Panc1 (cell line): ENCODE measurements around the gene LMO1. TPM values are rescaled to one million over a fixed set of nuclear protein-coding genes. Genes with fewer than 3 reads are reported as not detected.
A peak's percentile ranks its signal among the peaks of the same experiment; 100 is the strongest.

Experiments used
- ATAC-seq: fragments of 200-7000 bp; cut with Tn5 transposase; 2 replicates; pipeline ENCODE4 v1.9.1; 2020; ENCODE audit warnings: mild to moderate bottlenecking, moderate library complexity
- BruUV-seq: library from RNA; stranded (reverse); fragments of 400-500 nt; replicated peaks from 2 replicates; lab custom pipeline; 2021; lab: Mats Ljungman, UMichigan
- CTCF ChIA-PET: fragments of 300-600 bp; sonication (Branson Sonifier 250); formaldehyde crosslinking; loops from one replicate; lab custom pipeline; 2022; ENCODE audit warnings: antibody characterized with exemption; lab: Charles Lee
- POLR2A ChIA-PET: fragments of 300-600 bp; sonication (Branson Sonifier 250); formaldehyde crosslinking; loops from one replicate; lab custom pipeline; 2022; ENCODE audit warnings: antibody characterized with exemption; lab: Charles Lee
- DNase-seq: peaks from one replicate; pipeline ENCODE4 v3.0.0-alpha.2; 2010; ENCODE audit warnings: low read depth, low spot score
- H3K27ac ChIP-seq: 2 replicates; pipeline ENCODE4 v1.5.1; 2011; ENCODE audit warnings: mild to moderate bottlenecking, low read length, inconsistent platforms
- H3K27me3 ChIP-seq: fragments of 200-500 bp; sonication (Bioruptor generic); 2 replicates; pipeline ENCODE4 v1.6.0; 2014; ENCODE audit warnings: low read length, inconsistent platforms; ENCODE audit not compliant: control insufficient read depth, insufficient read depth
- H3K36me3 ChIP-seq: fragments of 200-500 bp; sonication (Bioruptor generic); 2 replicates; pipeline ENCODE4 v1.5.1; 2014; ENCODE audit warnings: inconsistent platforms, mild to moderate bottlenecking, low read length, moderate library complexity; ENCODE audit not compliant: control insufficient read depth, insufficient read depth
- H3K4me1 ChIP-seq: 2 replicates; pipeline ENCODE4 v1.5.1; 2011; ENCODE audit warnings: inconsistent platforms, mild to moderate bottlenecking, low read length, moderate library complexity; ENCODE audit not compliant: control insufficient read depth, insufficient read depth
- H3K4me3 ChIP-seq, 2 experiments: 2 replicates each; pipeline ENCODE4 v1.5.1; 2011 to 2012; ENCODE audit warnings: low read depth in 2 of 2, low read length in 2 of 2, mild to moderate bottlenecking in 2 of 2, inconsistent platforms in 1 of 2, moderate library complexity in 1 of 2
- H3K9me3 ChIP-seq: fragments of 200-500 bp; sonication (Bioruptor generic); 2 replicates; pipeline ENCODE4 v1.5.1; 2014; ENCODE audit warnings: low read depth, mild to moderate bottlenecking, inconsistent platforms, low read length, moderate library complexity; ENCODE audit not compliant: control insufficient read depth, insufficient read depth
- POLR2AphosphoS5 ChIP-seq: IDR thresholded peaks from 2 replicates; pipeline ENCODE4 v1.6.1; 2012; ENCODE audit warnings: mild to moderate bottlenecking, low read depth, low read length, moderate library complexity
- SIN3A ChIP-seq: IDR thresholded peaks from 2 replicates; pipeline ENCODE4 v1.6.1; 2012; ENCODE audit warnings: low read depth, mild to moderate bottlenecking, low read length, moderate library complexity, borderline replicate concordance; ENCODE audit not compliant: insufficient read depth
- TCF7L2 ChIP-seq: IDR thresholded peaks from 2 replicates; pipeline ENCODE4 v1.6.1; 2011; ENCODE audit warnings: mild to moderate bottlenecking, low read depth, low read length, inconsistent platforms
- in situ Hi-C: cut with HindIII; loops from 2 replicates; pipeline ENCODE4 v1.10.0; 2016; ENCODE audit warnings: low sequenced_read_pairs, low pct_unique_long_range_greater_than_20kb
- intact Hi-C: fragments of 100-400 bp; cut with micrococcal nuclease; formaldehyde crosslinking; loops from one replicate; pipeline ENCODE4 v1.10.0; 2022; ENCODE audit not compliant: unreplicated experiment
- total RNA-seq: library from RNA; stranded (reverse); gene quantifications from one replicate; pipeline ENCODE4 v1.2.1, GENCODE V29; 2021; ENCODE audit not compliant: unreplicated experiment
- TF ChIP-seq, protein P1 (sequence below): fragments of 450-650 bp; IDR thresholded peaks from 2 replicates; pipeline ENCODE4 v1.5.1; 2017; ENCODE audit warnings: mild to moderate bottlenecking
- TF ChIP-seq, protein P2 (sequence below), 2 experiments: IDR thresholded peaks; 2 replicates each; pipeline ENCODE4 v1.6.1; 2011 to 2012; ENCODE audit warnings: low read depth in 2 of 2, control low read depth in 1 of 2, low read length in 1 of 2, mild to moderate bottlenecking in 1 of 2, moderate library complexity in 1 of 2; ENCODE audit not compliant: insufficient read depth in 1 of 2

Gene LMO1
- total RNA-seq, 1 experiment from 2014 or later: not detected

DNA sequence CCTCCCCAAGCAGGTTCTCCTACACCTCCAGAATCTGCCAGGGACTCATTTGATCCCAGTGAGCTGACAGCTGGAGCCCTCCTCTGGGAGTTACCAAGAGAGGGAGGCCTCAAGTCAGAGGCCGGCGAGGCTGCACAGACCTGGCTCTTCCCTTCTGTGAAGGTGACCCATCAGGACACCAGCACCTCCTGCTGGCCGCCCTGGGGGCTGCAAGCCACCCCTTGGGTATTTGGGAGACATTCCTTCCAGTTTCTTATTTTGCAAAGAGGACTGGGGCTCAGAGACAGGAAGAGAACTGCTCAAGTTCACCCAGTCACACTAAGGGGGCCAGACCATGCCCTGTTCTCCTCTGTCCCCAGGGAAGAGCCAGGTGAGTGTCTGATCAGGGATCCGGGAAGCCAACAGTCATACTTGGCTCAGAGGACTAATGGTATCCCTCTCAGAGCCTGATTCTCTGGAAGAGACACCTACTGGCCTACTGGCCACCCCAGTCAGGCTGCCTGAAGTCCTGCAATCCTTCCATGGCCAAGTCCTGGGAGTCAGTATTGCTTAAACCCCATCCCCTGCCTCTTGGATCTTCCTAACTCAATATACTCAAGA lies 54.4 kb downstream of the LMO1 start:
- Histone ChIP-seq H3K36me3 (no peaks in the 10 kb centered on the region), H3K4me1 (no peaks in the 10 kb centered on the region), H3K9me3 (no peaks in the 10 kb centered on the region), H3K4me3 (no peak overlapping the region), H3K27ac (no peak overlapping the region), H3K27me3 (peaks cover 15% of the 10 kb centered on the region)
- ChIA-PET POLR2A (no interaction called here), CTCF (no interaction called here)
- no peak for TF ChIP-seq TCF7L2
- TF ChIP-seq, protein P1, sequence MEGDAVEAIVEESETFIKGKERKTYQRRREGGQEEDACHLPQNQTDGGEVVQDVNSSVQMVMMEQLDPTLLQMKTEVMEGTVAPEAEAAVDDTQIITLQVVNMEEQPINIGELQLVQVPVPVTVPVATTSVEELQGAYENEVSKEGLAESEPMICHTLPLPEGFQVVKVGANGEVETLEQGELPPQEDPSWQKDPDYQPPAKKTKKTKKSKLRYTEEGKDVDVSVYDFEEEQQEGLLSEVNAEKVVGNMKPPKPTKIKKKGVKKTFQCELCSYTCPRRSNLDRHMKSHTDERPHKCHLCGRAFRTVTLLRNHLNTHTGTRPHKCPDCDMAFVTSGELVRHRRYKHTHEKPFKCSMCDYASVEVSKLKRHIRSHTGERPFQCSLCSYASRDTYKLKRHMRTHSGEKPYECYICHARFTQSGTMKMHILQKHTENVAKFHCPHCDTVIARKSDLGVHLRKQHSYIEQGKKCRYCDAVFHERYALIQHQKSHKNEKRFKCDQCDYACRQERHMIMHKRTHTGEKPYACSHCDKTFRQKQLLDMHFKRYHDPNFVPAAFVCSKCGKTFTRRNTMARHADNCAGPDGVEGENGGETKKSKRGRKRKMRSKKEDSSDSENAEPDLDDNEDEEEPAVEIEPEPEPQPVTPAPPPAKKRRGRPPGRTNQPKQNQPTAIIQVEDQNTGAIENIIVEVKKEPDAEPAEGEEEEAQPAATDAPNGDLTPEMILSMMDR: peak; percentile 79
- no TSS peak for BruUV-seq
- in situ Hi-C loops (no loop called here), intact Hi-C loops (no loop called here)
- DNase-seq: no peak
- ATAC-seq: no peak

DNA sequence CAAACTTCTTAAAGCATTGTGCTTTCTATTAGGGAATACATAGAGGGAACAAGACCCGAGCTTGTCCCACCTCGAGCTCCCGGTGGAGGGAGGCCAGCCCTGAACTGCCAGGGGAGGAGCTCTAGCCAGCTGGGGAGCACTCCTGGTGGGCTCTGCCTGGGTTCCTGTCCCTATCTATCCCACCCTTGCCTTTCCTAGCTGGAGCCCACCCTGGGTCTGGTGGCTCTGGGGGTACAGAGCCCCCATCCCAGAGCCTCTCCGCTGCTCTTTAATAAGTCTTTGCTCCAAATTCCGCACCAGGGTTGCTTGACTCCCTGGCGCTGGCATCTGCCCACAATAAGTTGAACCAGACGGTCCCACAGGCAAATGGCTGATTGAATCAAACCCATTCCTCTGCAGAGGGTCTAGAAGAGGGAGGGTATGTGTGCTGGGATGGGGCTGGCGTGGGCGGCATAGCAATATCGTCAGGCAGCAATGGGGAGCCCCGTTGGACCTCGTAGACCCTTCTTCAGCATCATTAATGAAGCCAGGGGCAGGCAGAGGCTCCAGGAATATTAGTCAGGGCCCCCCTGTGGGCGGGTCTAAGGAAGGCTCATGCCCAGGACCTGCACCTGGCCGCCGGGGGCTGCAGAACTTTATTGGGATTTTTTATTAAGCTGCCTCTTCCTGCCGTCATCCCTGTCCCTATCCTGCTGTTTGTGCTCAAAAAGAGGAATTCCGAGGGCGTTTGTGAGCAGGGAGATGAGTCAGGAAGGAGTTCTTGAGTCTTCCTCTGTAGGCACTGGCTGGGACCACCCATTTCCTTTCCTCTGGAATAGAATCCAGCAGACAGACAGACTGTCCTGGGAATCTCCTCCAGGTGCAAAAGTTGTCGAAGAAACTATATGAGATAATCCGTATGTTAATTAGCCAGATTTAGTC lies 56.3 kb downstream of the LMO1 start:
- TF ChIP-seq SIN3A: no peak
- no peak for TF ChIP-seq TCF7L2
- TF ChIP-seq, protein P1: no peak
- TF ChIP-seq, protein P2, sequence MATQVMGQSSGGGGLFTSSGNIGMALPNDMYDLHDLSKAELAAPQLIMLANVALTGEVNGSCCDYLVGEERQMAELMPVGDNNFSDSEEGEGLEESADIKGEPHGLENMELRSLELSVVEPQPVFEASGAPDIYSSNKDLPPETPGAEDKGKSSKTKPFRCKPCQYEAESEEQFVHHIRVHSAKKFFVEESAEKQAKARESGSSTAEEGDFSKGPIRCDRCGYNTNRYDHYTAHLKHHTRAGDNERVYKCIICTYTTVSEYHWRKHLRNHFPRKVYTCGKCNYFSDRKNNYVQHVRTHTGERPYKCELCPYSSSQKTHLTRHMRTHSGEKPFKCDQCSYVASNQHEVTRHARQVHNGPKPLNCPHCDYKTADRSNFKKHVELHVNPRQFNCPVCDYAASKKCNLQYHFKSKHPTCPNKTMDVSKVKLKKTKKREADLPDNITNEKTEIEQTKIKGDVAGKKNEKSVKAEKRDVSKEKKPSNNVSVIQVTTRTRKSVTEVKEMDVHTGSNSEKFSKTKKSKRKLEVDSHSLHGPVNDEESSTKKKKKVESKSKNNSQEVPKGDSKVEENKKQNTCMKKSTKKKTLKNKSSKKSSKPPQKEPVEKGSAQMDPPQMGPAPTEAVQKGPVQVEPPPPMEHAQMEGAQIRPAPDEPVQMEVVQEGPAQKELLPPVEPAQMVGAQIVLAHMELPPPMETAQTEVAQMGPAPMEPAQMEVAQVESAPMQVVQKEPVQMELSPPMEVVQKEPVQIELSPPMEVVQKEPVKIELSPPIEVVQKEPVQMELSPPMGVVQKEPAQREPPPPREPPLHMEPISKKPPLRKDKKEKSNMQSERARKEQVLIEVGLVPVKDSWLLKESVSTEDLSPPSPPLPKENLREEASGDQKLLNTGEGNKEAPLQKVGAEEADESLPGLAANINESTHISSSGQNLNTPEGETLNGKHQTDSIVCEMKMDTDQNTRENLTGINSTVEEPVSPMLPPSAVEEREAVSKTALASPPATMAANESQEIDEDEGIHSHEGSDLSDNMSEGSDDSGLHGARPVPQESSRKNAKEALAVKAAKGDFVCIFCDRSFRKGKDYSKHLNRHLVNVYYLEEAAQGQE (IDR thresholded peaks at IDR 0.05; ENCODE audit: insufficient read depth in 1 of 2, low read depth in 2 of 2, low read length in 1 of 2): no peak
- no peak for TF ChIP-seq POLR2AphosphoS5
- CTCF ChIA-PET: interaction anchor here (0.9 kb wide), 1 partner anchor 108 kb away, joined by 3 read pairs; no protein-coding TSS in a partner anchor
- H3K9me3 ChIP-seq: no peaks in the 10 kb centered on the region
- no peaks in the 10 kb centered on the region for H3K4me1 ChIP-seq
- no peak overlapping the region for H3K27ac ChIP-seq
- ATAC-seq: no peak
- DNase-seq: no peak
- in situ Hi-C loops (no loop called here), intact Hi-C loops (no loop called here)
- no TSS peak for BruUV-seq
- POLR2A ChIA-PET: no interaction called here
- H3K27me3 ChIP-seq: peaks cover 12% of the 10 kb centered on the region
- no peak overlapping the region for H3K4me3 ChIP-seq
- H3K36me3 ChIP-seq: no peaks in the 10 kb centered on the region
